MCF 10A (cell line): ENCODE measurements around the gene PIK3AP1. TPM values are rescaled to one million over a fixed set of nuclear protein-coding genes. Genes with fewer than 3 reads are reported as not detected.

Experiments used
- BruUV-seq: library from RNA; stranded (reverse); fragments of 400-500 nt; replicated peaks from 2 replicates; lab custom pipeline; 2021; lab: Mats Ljungman, UMichigan
- CTCF ChIA-PET: fragments of 300-600 bp; sonication (Branson Sonifier 250); formaldehyde crosslinking; extraction: SDS; loops from one replicate; lab custom pipeline; 2021; ENCODE audit warnings: antibody characterized with exemption, inconsistent platforms; lab: Yijun Ruan, JAX
- POLR2A ChIA-PET: fragments of 300-600, 350-650 bp; sonication (Branson Sonifier 250); formaldehyde crosslinking; extraction: SDS; loops from one replicate; lab custom pipeline; 2020; ENCODE audit warnings: antibody characterized with exemption, inconsistent platforms; lab: Yijun Ruan, JAX
- DNase-seq: peaks from one replicate; pipeline ENCODE4 v3.0.0-alpha.2; 2018; ENCODE audit not compliant: unreplicated experiment
- H3K27ac Mint-ChIP-seq: one replicate; pipeline ENCODE4 v1.8.0; 2022; ENCODE audit warnings: mild to moderate bottlenecking, low read depth, mixed read lengths; ENCODE audit not compliant: unreplicated experiment
- H3K27me3 Mint-ChIP-seq: one replicate; pipeline ENCODE4 v1.8.0; 2022; ENCODE audit warnings: mixed read lengths; ENCODE audit not compliant: insufficient read depth, unreplicated experiment
- H3K36me3 Mint-ChIP-seq: one replicate; pipeline ENCODE4 v1.8.0; 2022; ENCODE audit warnings: mild to moderate bottlenecking, moderate library complexity, mixed read lengths; ENCODE audit not compliant: insufficient read depth, unreplicated experiment
- H3K4me1 Mint-ChIP-seq: one replicate; pipeline ENCODE4 v1.8.0; 2022; ENCODE audit warnings: mixed read lengths; ENCODE audit not compliant: insufficient read depth, unreplicated experiment
- H3K4me3 Mint-ChIP-seq: one replicate; pipeline ENCODE4 v1.8.0; 2022; ENCODE audit warnings: mild to moderate bottlenecking, moderate library complexity, mixed read lengths; ENCODE audit not compliant: unreplicated experiment
- H3K9me3 Mint-ChIP-seq: one replicate; pipeline ENCODE4 v1.8.0; 2022; ENCODE audit warnings: mixed read lengths; ENCODE audit not compliant: unreplicated experiment
- CTCF ChIP-seq: fragments of 200-600 bp; IDR thresholded peaks from one replicate; pipeline ENCODE4 v1.8.0; 2022; ENCODE audit warnings: antibody characterized with exemption, mild to moderate bottlenecking; ENCODE audit not compliant: unreplicated experiment
- intact Hi-C: fragments of 100-400 bp; cut with micrococcal nuclease; formaldehyde crosslinking; loops from 2 replicates; pipeline ENCODE4 v1.14.1; 2022
- total RNA-seq: library from RNA; stranded (reverse); gene quantifications from 2 replicates; pipeline ENCODE4 v1.2.3, GENCODE V29; 2022

Gene PIK3AP1
- total RNA-seq, 1 experiment from 2014 or later: not detected

GRCh38 chr10:96638120-96638519 lies 82.2 kb downstream of the PIK3AP1 start:
- Mint-ChIP-seq H3K4me1 (peaks cover 6% of the 10 kb centered on the region), H3K36me3 (no peaks in the 10 kb centered on the region), H3K27ac (no peak overlapping the region), H3K4me3 (no peak overlapping the region), H3K9me3 (no peaks in the 10 kb centered on the region), H3K27me3 (no peaks in the 10 kb centered on the region)
- CTCF ChIA-PET: interaction anchor here (0.6 to 0.8 kb wide), 5 partner anchors 13 to 771 kb away, joined by 3 to 4 read pairs (median 3); no protein-coding TSS in a partner anchor
- TF ChIP-seq CTCF: no peak
- POLR2A ChIA-PET: interaction anchor here (0.7 to 1.1 kb wide), 2 partner anchors 15 to 20 kb away, joined by 3 read pairs; no protein-coding TSS in a partner anchor
- DNase-seq: no peak
- intact Hi-C loops: no loop called here
- no TSS peak for BruUV-seq

- no peak for TF ChIP-seq CTCF
- Mint-ChIP-seq H3K36me3 (no peaks in the 10 kb centered on the region), H3K4me1 (peaks cover 6% of the 10 kb centered on the region), H3K27ac (no peak overlapping the region), H3K9me3 (no peaks in the 10 kb centered on the region), H3K27me3 (no peaks in the 10 kb centered on the region), H3K4me3 (no peak overlapping the region)
- ChIA-PET CTCF (interaction anchor here (0.7 kb wide), 1 partner anchor 771 kb away, joined by 3 read pairs; no protein-coding TSS in a partner anchor), POLR2A (interaction anchor here (0.7 to 1.1 kb wide), 2 partner anchors 14 to 19 kb away, joined by 3 read pairs; no protein-coding TSS in a partner anchor)
- DNase-seq: no peak
- intact Hi-C loops: no loop called here
- BruUV-seq: no TSS peak
Observed at GRCh38 chr10:96637709-96638108, 82.6 kb downstream of the PIK3AP1 start.

GRCh38 chr10:96636551-96636950 lies 83.8 kb downstream of the PIK3AP1 start:
- H3K4me3 Mint-ChIP-seq: no peak overlapping the region
- no peak overlapping the region for H3K27ac Mint-ChIP-seq
- ChIA-PET POLR2A (no interaction called here), CTCF (interaction anchor here (0.5 to 0.6 kb wide), 4 partner anchors 193 to 672 kb away, joined by 3 to 4 read pairs (median 4); no protein-coding TSS in a partner anchor)
- no TSS peak for BruUV-seq
- H3K36me3 Mint-ChIP-seq: no peaks in the 10 kb centered on the region
- no peak for TF ChIP-seq CTCF
- no peaks in the 10 kb centered on the region for H3K27me3 Mint-ChIP-seq
- H3K9me3 Mint-ChIP-seq: no peaks in the 10 kb centered on the region
- DNase-seq: no peak
- peaks cover 6% of the 10 kb centered on the region for H3K4me1 Mint-ChIP-seq
- intact Hi-C loops: no loop called here

- H3K27ac Mint-ChIP-seq: no peak overlapping the region
- no peaks in the 10 kb centered on the region for H3K9me3 Mint-ChIP-seq
- no peak overlapping the region for H3K4me3 Mint-ChIP-seq
- no TSS peak for BruUV-seq
- ChIA-PET POLR2A (interaction anchor here (0.6 kb wide), 1 partner anchor 46 kb away, joined by 3 read pairs; the partner anchor contains the start of gene TM9SF3), CTCF (interaction anchor here (0.6 kb wide), 1 partner anchor 195 kb away, joined by 3 read pairs; no protein-coding TSS in a partner anchor)
- H3K27me3 Mint-ChIP-seq: no peaks in the 10 kb centered on the region
- no peaks in the 10 kb centered on the region for H3K36me3 Mint-ChIP-seq
- no peak for DNase-seq
- no peaks in the 10 kb centered on the region for H3K4me1 Mint-ChIP-seq
- no peak for TF ChIP-seq CTCF
- intact Hi-C loops: no loop called here
Observed at GRCh38 chr10:96632974-96633710, 87.2 kb downstream of the PIK3AP1 start.
